Sigmoid colon (tissue), 4 donors: ENCODE data around the gene SCMH1.

Experiments used
- CTCF ChIP-seq, 4 experiments: fragments of 450-650 bp in 3 of 4; fragments of 200-600 bp in 1 of 4; IDR thresholded peaks; one replicate each; pipeline ENCODE4 v1.5.1; 2016 to 2019; ENCODE audit warnings: antibody characterized with exemption in 4 of 4, mild to moderate bottlenecking in 3 of 4, moderate library complexity in 2 of 4
- EP300 ChIP-seq, 4 donors: sonication (generic); formaldehyde crosslinking; IDR thresholded peaks; one replicate each; pipeline ENCODE4 v1.6.1; 2017; ENCODE audit warnings: antibody characterized with exemption in 4 of 4
- POLR2A ChIP-seq, 2 donors: fragments of 450-650 bp; IDR thresholded peaks; one replicate each; pipeline ENCODE4 v1.6.1; 2016; ENCODE audit warnings: antibody characterized with exemption in 2 of 2, mild to moderate bottlenecking in 2 of 2, moderate library complexity in 2 of 2
- POLR2AphosphoS5 ChIP-seq, 4 donors: sonication (generic); formaldehyde crosslinking; IDR thresholded peaks; one replicate each; pipeline ENCODE4 v1.6.1; 2017; ENCODE audit warnings: antibody characterized with exemption in 4 of 4

- no peak for TF ChIP-seq POLR2AphosphoS5 (IDR thresholded peaks at IDR 0.05)
- TF ChIP-seq POLR2A (IDR thresholded peaks at IDR 0.05), result no peak
- no peak for TF ChIP-seq CTCF (IDR thresholded peaks at IDR 0.05)
- no peak for TF ChIP-seq EP300 (IDR thresholded peaks at IDR 0.05)
Measured at GRCh38 chr1:41053316-41053715, 188.8 kb downstream of the SCMH1 start.
